ENCODE results near the gene ZNF648.
A peak's percentile ranks its signal among the peaks of the same experiment; 100 is the strongest.
"Not testable (repeated sequence)": the region's sequence is repeated elsewhere in the genome, so short reads cannot be mapped to it uniquely, and the experiment has no call there.

The ZNF648 gene

DNA sequence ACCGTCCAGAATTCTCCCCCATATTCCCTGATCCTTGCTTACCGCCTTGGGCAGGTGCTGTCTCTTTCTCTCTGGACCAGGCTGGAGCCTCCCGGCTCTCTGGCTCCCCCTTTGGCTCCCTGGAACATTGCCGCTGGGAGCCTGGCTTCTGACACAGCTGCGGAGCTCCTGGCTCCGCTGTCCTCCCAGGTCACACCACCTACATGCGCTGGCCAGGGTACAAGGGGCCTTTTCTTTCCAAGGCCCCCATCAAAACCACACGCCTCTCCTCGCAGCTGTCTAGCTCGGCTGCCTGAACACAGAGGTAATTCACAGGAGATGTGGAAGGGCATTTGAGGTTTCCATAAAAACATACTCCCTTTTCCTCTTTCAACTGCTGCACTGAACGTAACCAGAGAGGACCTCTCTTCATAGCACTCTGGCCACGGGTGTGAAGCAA lies 7.5 kb upstream of the ZNF648 start:
- DNase-seq = peak; percentile 45 to 60

DNA sequence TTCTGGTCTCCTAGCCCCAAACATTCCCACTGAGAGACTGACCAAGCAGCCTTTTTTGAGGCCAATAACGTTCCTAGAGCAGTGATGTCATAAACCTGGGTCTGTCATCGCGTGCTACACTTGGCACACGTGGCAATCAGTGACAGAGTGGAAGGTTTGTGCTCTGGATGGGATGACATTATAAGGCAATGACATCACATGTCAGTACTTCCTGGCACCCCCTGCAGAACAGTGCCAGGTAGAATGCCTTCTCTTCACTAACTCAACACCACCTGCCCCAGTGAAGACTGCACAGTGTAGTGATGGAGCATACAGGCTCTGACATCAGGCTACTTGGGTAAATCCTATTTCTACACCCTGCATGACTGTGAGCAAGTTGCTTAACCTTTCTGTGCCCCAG lies 5.4 kb upstream of the ZNF648 start:
- DNase-seq = no peak

DNA sequence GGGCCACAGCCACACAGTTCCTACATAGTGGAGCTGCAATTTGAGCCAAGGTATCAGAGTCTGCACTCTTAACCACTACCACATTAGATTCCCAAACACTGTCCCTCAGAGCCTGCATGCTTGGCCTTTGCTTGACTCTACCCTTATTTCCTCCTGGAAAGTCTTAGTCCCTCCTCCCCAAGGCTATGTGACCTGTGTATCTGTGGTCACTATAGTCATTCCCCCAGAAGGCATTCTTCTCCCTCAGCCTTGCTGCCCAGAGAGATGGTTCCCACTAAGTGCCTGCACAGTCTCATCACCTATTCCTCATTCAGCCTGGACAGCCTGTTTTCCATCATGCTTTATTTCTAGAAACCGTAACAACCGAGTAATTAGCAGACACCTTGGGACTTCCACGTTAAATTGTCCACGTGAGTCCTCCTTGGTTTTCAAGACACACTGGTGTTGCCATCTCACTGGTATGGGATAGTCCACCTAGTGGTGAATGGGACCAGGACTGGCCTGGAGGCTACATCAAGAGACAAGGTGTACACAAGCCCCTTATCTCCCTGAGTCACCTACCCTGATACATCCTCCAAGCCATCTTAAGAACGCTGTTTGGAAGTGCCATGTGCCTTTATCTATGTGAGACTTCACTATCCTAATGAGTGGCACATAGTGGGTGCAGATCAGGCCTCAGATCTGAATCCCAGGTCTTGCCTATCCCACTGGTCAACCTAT lies 3.8 kb upstream of the ZNF648 start:
- no peak for DNase-seq

DNA sequence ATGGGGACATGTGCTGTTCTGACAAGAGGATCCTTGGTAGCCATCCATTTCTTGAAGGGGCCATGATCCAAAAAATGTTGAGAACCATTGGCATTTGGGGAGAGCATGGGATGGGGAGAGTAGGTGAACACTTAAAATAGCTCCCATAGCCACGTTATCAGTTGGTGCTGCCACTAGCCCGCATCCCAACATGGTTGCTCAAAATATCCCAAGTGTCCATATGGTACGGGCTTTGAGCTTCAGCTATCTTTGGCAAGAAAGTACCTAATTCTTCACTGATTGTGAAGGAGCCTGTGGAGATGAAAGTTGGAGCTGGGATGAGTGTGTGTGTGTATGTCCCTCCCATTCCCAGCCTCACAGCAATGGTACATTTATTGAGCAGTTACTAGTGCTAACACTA lies 3.1 kb upstream of the ZNF648 start:
- DNase-seq = no peak

DNA sequence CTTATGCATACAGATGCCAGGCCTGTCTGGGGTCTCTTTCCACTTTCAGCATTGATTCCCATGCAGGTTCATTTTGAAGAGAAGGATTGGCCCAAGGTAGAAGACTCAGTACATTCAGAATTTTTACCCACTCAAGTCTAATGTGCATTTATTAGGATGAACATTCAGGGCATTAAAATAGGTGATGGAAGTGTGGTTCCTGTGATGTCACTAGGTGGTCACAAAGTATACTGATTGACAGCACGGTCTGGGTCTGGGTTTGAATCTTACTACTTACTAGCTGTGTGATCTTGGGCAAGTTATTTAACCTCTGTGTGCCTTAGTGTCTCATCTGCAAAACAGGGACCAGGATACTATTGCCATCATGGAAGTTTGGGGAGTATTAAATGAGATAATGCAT lies 711 bp upstream of the ZNF648 start:
- DNase-seq = no peak

DNA sequence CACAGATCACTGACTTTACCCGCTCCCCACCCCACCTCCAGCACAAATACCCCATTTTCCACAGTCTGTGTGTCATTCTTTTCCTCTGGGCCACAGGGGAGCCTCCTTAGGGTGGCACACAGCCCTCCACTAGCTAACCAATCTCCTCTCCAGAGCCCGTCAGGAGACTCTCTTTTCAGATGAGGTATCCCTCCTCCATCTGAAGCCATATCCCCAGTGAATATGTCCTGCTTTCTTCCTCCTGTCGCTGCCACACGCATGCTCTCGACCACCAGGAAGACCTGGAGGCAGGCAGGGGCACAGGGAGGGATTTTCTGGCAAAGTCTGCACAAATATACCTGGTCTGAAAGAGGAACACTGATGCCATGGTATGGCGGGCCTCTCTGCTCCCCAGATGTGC lies 635 bp downstream of the ZNF648 start:
- DNase-seq = no peak

DNA sequence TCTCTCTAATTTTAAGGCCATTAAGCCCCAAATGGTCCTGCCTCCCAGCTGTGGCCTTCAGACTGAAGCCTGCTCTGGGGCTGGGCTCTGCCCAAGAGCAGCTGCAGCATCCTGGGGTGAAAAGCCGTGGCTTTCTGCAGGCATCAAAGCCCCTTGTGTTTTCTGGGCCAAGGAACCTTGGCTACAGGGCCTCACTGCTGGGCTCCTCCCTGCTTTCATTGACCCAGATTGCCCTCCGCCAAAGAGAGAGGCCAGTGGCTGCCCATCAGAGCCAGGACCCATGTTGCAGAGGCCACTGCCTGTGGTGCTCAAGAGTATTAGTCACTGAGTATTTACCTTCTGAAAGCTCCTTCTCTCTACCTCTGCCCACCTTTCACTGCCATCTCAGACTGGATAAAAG lies 1.6 kb downstream of the ZNF648 start:
- no peak for DNase-seq

DNA sequence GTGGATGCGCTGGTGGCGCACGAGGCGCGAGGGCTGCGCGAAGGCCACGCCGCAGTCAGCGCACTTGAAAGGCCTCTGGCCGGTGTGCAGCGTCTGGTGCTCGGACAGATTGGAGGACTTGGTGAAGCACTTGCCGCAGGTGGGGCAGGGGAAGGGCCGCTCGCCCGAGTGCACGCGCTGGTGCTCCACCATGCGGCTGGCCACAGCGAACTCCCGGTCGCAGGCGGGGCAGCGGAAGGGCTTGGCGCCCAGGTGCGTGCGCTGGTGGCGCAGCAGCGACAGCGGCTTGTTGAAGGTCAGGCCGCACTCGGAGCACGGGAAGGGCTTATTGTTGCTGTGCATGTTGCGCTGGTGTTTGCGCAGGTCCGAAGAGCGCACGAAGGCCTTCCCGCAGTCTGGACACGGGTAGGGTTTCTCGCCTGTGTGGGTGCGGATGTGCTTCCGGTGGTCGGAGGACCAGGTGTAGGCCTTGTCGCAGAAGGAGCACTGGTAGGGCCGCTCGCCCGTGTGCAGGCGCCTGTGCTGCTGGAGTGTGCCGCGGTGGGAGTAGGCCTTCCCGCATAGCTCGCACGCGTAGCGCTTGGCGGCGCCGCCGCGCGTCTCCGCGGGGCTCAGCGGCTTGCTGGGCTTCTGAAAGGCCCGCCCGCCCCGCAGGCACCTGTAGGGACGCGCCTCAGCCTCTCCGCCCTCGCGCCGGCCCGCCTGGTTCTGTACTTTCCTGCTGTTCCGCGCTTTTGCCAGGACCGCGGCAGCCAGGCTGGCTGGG lies 4.7 kb downstream of the ZNF648 start:
- no peak for DNase-seq

DNA sequence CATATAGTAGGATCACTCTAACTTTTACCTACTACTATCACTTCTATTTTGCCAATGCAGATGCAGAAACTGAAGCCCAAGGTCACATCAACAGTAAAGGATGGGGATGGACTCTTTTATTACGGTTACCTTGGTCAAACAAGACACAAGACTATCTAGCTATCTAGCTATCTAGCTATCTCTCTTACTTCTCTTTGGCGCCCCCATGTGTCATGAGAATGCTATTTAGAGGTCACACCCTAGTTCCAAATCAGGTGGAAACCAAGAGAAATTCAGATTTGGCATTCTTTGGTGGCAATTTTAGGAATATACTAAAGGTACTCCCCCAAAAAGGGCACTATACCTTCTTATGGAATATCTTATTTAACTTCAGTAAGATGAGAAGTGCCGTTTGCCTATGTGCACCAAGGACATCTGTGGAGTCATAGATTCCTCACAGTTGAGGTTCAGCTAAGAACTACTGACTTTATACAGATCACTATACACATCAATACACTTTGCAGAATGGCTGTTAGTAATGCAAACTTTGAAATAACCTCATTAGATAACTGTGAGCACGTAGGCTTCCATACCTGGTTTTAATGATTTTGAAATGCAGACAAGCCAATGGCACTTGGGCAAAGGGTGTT lies 6.7 kb downstream of the ZNF648 start:
- peak; percentile 50 to 68 for DNase-seq

DNA sequence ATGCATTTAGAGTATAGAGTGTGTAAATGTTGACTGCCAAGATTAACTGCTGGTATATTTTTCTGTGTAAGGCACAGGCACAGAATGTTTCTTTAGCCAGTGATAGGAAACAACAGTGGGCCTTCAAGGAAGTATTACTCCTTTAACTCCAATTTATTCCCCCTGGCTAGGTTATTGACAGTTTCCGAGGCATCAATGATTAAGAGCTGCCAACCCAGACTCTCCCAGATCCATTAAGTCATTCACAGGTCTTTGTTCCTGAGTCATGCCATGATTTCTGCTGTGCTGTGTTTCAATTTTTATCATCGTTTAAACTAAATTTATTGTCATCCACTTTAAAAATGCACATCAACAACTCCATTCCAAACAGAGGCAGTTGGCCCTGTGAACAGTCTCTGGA lies 9.2 kb downstream of the ZNF648 start:
- no peak for DNase-seq

DNA sequence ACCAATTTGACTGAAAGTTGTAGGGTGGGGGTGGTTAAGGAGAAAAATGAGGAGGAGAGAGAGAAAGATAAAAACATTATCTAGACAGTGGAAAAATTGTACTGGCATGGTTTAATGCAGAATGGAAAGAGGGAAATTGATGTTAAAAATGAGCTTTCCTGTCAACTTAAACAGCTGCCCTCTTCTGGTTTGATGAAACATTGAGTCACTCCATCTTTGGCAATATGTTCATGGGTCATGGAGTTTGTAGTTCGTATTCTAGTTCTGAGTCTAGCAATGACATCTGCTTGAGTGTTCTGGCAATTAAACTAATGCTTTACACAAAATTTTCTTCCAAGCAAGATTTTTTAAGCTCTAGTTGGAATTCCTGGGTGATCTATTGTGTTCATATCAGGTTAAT lies 9.6 kb downstream of the ZNF648 start:
- no peak for DNase-seq

DNA sequence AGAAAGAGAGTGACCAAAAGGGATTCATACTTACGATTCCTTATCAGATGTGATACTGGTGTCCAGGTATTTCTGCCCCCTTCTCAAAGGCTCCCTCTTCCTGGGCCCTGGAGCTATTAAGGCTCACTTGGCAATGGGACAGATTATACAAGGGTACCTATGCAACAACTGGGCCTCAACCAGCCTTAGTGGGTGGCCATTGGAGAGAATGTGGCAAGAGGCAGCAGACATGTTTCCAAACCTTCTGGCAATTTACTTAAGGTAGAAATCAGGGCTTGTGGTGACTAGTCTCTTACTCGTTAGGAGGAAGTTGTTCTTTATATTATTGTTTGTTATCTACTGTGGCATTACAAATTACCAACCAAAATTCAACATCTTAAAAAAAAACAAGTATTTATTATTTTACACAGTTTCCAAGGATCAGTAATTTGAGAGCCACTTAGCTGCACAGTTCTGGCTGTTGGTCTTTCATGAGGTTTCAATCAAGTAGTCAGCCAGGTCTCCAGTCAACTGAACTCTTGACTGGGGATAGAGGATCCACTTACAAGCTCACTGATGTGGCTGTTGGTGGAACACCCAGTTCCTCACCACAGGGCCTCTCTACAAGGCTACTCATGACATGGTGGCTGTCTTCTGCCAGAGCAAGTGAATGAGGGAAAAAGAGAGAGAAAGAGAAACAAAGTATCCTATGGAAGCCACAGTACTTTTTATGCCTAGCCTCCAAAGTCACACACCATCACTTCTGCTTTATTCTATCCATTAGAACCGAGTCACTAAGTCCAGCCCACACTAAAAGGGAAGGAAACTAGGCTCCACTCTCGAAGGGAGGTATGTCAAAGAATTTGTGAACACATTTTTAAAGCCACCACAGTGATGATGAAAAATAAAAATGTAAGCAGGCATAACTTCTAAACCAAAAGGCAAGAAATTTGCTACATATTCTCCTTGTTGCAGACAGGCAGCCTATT lies 10.7 kb downstream of the ZNF648 start:
- DNase-seq = no peak

DNA sequence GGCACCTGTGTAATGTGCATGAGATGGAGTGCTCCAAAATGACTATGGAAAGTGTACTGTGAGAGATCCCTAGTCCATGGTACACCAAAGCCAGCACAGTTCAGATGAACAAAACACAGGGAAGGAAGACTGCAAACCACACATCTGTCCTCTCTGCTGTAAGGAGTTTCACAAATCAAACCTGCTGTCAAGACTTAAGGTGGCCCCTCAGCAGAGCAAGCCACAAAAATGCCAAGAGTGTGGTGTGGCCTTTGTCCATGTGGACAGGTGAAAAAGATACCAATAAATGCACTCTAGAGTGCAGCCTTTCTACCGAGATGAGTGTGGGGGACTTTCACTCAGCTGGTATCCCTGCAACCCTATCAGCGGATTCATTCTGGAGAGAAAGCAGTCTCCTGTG lies 12.9 kb downstream of the ZNF648 start:
- DNase-seq = no peak

DNA sequence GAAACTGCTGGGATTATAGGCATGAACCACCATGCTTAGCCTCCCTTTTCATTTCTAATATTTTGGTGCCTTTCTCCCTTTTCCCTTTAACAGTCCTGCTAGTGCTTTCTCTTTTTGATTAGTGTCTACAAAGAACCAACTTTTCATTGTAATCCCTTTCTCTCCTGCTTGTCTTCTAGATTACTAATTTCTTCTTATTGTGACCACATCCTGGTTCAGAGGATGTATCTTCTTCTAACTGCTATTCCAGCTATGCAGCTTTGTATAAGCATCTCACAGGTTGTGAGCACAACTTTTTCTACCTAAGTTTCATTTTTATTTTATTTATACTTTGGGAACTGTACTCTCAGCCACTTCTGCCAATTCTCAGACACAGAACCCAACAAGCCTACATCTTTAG lies 14.7 kb downstream of the ZNF648 start:
- DNase-seq = no peak

DNA sequence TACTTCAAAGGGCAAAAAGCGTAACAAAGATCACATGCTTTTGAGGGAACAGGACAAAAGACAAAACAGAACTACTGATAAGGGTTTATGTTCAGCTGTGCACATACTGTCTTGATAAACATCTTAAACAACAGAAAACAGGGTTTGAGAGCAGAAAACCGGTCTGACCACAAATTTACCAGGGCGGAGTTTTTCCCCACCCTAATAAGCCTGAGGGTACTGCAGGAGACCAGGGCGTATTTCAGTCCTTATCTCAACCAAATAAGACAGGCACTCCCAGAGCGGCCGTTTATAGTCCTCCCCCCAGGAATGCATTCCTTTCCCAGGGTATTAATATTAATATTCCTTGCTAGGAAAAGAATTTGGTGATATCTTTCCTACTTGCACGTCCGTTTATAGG lies 16.0 kb downstream of the ZNF648 start:
- DNase-seq = not testable (repeated sequence)

DNA sequence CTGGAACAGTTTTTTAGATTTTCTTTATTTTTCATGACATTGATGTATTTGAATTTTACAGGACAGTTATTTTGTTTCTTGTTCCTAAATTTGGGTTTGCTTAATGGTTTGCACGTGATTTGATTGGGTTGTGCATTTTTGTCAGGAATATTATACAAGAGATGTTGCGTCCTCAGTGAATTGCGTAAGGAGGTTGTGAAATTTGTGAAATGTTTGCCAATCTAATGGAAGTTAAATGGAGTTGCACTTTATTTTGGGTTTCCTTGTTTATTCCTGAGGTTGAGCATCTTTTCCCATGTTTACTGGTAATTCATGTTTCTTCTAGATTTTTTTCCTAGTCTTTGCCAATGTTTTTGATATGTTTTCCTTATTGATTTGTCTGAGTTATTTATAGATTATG lies 19.9 kb downstream of the ZNF648 start:
- no peak for DNase-seq

DNA sequence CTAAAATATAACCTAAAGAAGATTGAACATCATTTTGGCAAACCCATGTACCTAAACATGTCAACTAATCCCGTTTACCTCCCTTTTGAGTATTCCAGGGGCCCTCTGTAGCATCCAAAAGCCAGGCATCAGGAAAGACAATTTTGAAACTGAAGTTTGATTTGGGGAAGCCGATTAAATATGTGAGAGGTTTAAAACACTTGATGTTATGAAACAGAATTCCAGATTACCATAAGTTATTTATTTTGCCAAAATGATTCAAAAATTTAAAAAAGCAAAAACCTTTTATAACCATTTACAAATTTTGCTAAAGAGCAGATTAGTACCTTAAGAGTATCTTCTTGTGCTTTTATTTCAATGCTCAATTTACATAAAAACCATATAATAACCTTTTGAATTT lies 23.3 kb downstream of the ZNF648 start:
- no peak for DNase-seq

DNA sequence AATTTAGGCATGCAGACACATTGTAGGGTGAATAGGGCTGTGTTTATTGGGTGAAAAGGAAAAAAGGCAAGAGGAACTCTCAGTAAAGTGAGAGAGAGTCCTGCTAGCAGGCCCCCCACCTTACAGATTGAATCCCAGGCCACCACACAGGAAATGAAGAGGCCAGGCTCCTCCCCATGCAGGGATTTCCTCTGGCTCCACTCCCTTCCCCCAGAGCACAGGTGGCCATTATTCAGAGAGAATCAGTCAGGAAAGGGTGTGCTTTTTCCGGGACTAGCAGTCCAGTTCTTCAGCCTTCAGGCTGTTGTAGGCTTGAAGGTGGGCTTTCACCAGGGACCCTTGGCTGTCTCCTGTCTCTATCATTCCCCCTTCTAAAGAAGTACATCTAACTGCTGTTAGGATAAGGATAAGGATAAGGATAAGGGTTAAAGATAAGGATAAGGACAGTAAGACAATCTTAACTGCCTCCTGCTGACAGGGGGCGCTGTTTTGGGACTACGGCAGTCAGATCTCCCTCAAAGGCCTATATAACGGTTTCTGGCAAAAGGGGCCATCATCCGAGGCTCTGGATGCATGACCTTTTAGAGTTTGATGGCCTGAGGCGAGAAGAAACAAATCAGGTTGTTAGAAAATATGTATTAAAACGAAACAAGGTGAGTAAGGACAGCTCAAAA lies 26.3 kb downstream of the ZNF648 start:
- peak; percentile 26 to 33 for DNase-seq

DNA sequence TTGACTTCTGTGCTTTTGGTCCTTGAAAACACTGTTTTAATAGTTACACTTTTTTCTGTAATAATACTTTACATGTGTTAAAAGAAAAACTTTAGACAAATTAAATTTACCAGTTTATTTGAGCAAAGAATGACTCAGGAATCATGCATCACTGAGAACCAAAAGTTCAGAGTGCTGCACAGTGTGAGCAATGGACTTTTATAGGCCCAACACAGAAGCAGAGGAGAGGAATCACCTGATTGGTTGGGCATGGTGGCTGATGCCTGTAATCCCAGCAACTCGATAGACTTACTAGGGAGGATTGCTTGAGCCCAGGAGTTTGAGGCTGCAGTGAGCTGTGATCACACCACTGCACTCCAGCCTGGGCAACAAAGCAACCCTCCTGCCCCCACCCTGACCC lies 29.3 kb downstream of the ZNF648 start:
- no peak for DNase-seq

DNA sequence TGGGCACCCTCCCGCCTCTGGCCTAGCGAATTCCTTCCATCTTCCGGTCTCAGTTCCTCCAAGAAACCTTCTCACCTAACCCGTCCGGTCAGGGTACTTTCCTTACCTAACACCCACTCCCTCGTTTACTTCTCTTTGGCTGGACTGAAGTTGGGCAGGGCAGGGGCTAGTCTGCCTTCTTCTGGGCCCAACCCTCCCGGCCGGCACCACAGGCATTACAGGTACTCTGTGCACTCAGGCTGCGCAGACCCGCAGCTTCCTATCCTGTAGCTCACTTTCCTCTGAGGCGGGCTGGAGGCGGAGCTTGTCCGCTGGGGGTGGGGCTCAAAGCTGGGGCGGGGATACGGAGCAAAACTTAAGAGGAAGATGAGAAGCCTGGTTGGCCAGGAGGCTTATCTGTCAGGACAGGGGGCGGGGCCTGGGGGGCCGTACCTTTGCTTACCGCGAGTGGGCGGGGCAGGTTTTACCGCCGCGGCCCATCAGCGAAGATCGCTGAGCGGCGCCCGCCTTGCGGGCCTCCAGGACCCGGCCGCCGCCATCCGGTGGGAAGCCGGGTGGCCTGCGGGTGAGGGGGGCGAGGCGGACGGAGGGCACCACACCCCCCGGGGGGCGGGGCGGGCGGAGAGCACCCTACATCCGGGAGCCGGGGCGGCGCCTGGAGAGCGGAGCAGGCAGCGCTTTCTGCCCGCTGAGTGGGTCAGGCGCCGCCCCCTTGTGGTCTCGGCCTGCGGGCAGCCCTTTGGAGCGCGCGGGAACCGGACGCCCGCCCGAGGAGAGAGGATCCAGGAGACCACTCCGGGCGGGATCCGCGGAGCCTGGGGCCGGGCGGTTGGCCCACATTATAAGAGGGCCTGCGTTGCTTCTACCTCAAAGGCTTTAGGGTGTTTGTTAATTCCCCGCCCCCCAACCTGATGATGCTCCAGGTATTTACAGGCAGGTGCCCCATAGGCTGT lies 31.9 kb downstream of the ZNF648 start:
- peak; percentile 98 to 99 for DNase-seq

DNA sequence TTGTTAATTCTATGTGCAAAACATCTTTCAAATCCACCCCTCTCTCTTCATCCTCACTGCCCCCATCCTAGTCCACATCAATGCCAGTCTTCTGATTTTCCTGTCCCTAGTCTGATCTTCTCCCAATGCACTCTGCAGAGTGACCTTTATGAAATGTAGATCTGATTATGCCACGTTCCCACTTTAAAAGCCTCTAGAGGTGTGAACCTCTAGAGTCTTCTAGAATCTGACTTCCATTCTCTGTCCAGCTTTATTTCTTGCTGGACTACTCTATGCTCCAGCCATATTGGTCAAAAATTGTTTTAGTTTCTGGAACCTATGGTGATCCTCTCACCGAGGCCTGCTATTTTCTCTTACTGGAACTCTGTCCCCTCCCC lies 32.5 kb downstream of the ZNF648 start:
- no peak for DNase-seq
